ENCODE data around the gene COL18A1. TPM values are rescaled to one million over a fixed set of nuclear protein-coding genes. Genes with fewer than 3 reads are reported as not detected.

The COL18A1 gene
- total RNA-seq, 1 donor from 2014 or later, result 9.5 TPM

- TF ChIP-seq CTCF (IDR thresholded peaks at IDR 0.05; ENCODE audit: partially characterized antibody, unreplicated experiment), result no peak
- Mint-ChIP-seq H3K36me3 (ENCODE audit: unreplicated experiment) (no peaks in the 10 kb centered on the region), H3K9me3 (ENCODE audit: unreplicated experiment) (peaks cover 9% of the 10 kb centered on the region), H3K4me1 (ENCODE audit: low read depth, unreplicated experiment) (peaks cover 11% of the 10 kb centered on the region), H3K27me3 (ENCODE audit: unreplicated experiment) (peaks cover 6% of the 10 kb centered on the region), H3K4me3 (ENCODE audit: unreplicated experiment) (no peak overlapping the region), H3K27ac (ENCODE audit: unreplicated experiment) (no peak overlapping the region)
- DNase-seq, result no peak
Measured at GRCh38 chr21:45552696-45553391, 147.9 kb downstream of the COL18A1 start.

- H3K27ac Mint-ChIP-seq (ENCODE audit: unreplicated experiment), result peak overlapping the region; percentile 24
- DNase-seq, result peak; percentile 91
- H3K36me3 Mint-ChIP-seq (ENCODE audit: unreplicated experiment), result no peaks in the 10 kb centered on the region
- peaks cover 9% of the 10 kb centered on the region for H3K9me3 Mint-ChIP-seq (ENCODE audit: unreplicated experiment)
- H3K27me3 Mint-ChIP-seq (ENCODE audit: unreplicated experiment), result peaks cover 6% of the 10 kb centered on the region
- peaks cover 11% of the 10 kb centered on the region for H3K4me1 Mint-ChIP-seq (ENCODE audit: low read depth, unreplicated experiment)
- peak overlapping the region; percentile 53 for H3K4me3 Mint-ChIP-seq (ENCODE audit: unreplicated experiment)
- TF ChIP-seq CTCF (IDR thresholded peaks at IDR 0.05; ENCODE audit: partially characterized antibody, unreplicated experiment), result peak; percentile 84
Measured at GRCh38 chr21:45554477-45555175, 149.7 kb downstream of the COL18A1 start.

GRCh38 chr21:45555251-45555556 lies 150.2 kb downstream of the COL18A1 start:
- TF ChIP-seq CTCF (IDR thresholded peaks at IDR 0.05; ENCODE audit: partially characterized antibody, unreplicated experiment), result no peak
- peaks cover 6% of the 10 kb centered on the region for H3K27me3 Mint-ChIP-seq (ENCODE audit: unreplicated experiment)

GRCh38 chr21:45555557-45556301 lies 150.8 kb downstream of the COL18A1 start:
- peaks cover 6% of the 10 kb centered on the region for H3K27me3 Mint-ChIP-seq (ENCODE audit: unreplicated experiment)
- H3K27ac Mint-ChIP-seq (ENCODE audit: unreplicated experiment), result peak overlapping the region; percentile 88
- H3K4me1 Mint-ChIP-seq (ENCODE audit: low read depth, unreplicated experiment), result peaks cover 11% of the 10 kb centered on the region
- peak; percentile 86 for DNase-seq
- peaks cover 9% of the 10 kb centered on the region for H3K9me3 Mint-ChIP-seq (ENCODE audit: unreplicated experiment)
- TF ChIP-seq CTCF (IDR thresholded peaks at IDR 0.05; ENCODE audit: partially characterized antibody, unreplicated experiment), result peak; percentile 76
- H3K4me3 Mint-ChIP-seq (ENCODE audit: unreplicated experiment), result peak overlapping the region; percentile 64
- peaks cover 4% of the 10 kb centered on the region for H3K36me3 Mint-ChIP-seq (ENCODE audit: unreplicated experiment)

More at GRCh38 chr21:45555251-45555556, 150.2 kb downstream of the COL18A1 start:
- no peak for DNase-seq
- Mint-ChIP-seq H3K4me3 (ENCODE audit: unreplicated experiment) (no peak overlapping the region), H3K9me3 (ENCODE audit: unreplicated experiment) (peaks cover 9% of the 10 kb centered on the region), H3K36me3 (ENCODE audit: unreplicated experiment) (peaks cover under 1% of the 10 kb centered on the region), H3K4me1 (ENCODE audit: low read depth, unreplicated experiment) (peaks cover 11% of the 10 kb centered on the region), H3K27ac (ENCODE audit: unreplicated experiment) (no peak overlapping the region)
